AG04449 (cell line): ENCODE results near the gene TNNC2.

Source experiments
- CTCF ChIA-PET: fragments of 350-600 bp; formaldehyde crosslinking; extraction: SDS; loops from one replicate; lab custom pipeline; 2021; ENCODE audit warnings: antibody characterized with exemption; lab: Yijun Ruan, JAX
- POLR2A ChIA-PET: fragments of 400-600, 350-600 bp; formaldehyde crosslinking; extraction: SDS; loops from one replicate; lab custom pipeline; 2020; ENCODE audit warnings: antibody characterized with exemption, inconsistent platforms; lab: Yijun Ruan, JAX
- DNase-seq: peaks from one replicate; pipeline ENCODE4 v3.0.0-alpha.2; 2010; ENCODE audit warnings: low read depth, low spot score
- H3K4me3 ChIP-seq: 2 replicates; pipeline ENCODE4 v1.5.1; 2011; ENCODE audit warnings: low read depth, mild to moderate bottlenecking, control low read depth, low read length
- TF ChIP-seq, protein P1 (sequence below): IDR thresholded peaks from one replicate; pipeline ENCODE4 v1.5.1; 2011; ENCODE audit warnings: mild to moderate bottlenecking, moderate library complexity, low read length, control low read depth, inconsistent platforms; ENCODE audit not compliant: insufficient read depth; ENCODE audit errors: missing control alignments

The TNNC2 gene

DNA sequence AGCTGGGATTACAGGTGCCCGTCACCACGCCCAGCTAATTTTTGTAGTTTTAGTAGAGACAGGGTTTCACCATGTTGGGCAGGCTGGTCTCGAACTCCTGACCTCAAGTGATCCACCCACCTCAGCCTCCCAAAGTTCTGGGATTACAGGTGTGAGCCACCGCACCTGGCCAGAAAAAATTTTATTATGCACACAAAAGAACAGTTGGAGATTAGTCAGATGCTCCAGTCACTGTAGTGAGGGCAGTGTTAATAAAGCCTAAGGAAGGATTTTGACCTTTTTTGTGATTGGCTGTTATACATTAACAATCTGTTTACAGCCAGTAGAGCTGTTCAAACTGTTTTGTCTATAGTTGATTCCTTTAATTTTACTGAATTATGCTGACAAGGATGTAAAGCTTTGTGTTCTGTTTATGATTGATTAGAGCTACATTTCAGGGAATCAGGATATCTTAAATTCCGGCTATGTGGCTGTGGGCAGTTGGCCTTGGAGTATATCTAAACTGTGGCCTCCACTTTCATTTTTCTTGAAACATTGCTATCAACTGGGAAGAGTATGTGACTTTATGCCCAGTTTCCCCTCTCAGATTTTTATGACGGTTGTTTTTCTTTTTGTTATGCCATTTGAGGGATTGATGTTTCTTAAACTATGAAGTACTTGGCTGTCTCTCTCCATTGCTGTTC is 40.2 kb upstream of the TNNC2 start:
- H3K4me3 ChIP-seq = no peak overlapping the region
- ChIA-PET POLR2A (interaction anchor here (0.9 kb wide), 1 partner anchor 13 kb away, joined by 3 read pairs; no protein-coding TSS in a partner anchor), CTCF (interaction anchor here (0.9 to 1.7 kb wide), 4 partner anchors 9 to 102 kb away, joined by 3 to 5 read pairs (median 4); no protein-coding TSS in a partner anchor)
- DNase-seq = no peak
- TF ChIP-seq, protein P1, sequence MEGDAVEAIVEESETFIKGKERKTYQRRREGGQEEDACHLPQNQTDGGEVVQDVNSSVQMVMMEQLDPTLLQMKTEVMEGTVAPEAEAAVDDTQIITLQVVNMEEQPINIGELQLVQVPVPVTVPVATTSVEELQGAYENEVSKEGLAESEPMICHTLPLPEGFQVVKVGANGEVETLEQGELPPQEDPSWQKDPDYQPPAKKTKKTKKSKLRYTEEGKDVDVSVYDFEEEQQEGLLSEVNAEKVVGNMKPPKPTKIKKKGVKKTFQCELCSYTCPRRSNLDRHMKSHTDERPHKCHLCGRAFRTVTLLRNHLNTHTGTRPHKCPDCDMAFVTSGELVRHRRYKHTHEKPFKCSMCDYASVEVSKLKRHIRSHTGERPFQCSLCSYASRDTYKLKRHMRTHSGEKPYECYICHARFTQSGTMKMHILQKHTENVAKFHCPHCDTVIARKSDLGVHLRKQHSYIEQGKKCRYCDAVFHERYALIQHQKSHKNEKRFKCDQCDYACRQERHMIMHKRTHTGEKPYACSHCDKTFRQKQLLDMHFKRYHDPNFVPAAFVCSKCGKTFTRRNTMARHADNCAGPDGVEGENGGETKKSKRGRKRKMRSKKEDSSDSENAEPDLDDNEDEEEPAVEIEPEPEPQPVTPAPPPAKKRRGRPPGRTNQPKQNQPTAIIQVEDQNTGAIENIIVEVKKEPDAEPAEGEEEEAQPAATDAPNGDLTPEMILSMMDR = no peak

GRCh38 chr20:45866454-45866853 is 39.3 kb upstream of the TNNC2 start:
- POLR2A ChIA-PET = no interaction called here
- TF ChIP-seq, protein P1 = no peak
- CTCF ChIA-PET = interaction anchor here (1.0 to 1.7 kb wide), 3 partner anchors 8 to 67 kb away, joined by 3 to 5 read pairs (median 3); no protein-coding TSS in a partner anchor
- no peak for DNase-seq
- no peak overlapping the region for H3K4me3 ChIP-seq

GRCh38 chr20:45863543-45864470 is 36.7 kb upstream of the TNNC2 start:
- ChIA-PET POLR2A (interaction anchor here (0.8 kb wide), 1 partner anchor 11 kb away, joined by 4 read pairs; no protein-coding TSS in a partner anchor), CTCF (no interaction called here)
- no peak overlapping the region for H3K4me3 ChIP-seq
- TF ChIP-seq, protein P1 = no peak
- DNase-seq = no peak

- TF ChIP-seq, protein P1 = no peak
- no peak for DNase-seq
- no peak overlapping the region for H3K4me3 ChIP-seq
- POLR2A ChIA-PET = no interaction called here
- CTCF ChIA-PET = no interaction called here
Observed at GRCh38 chr20:45861221-45862075, 34.3 kb upstream of the TNNC2 start.

GRCh38 chr20:45860560-45861220 is 33.6 kb upstream of the TNNC2 start:
- TF ChIP-seq, protein P1 = no peak
- no peak for DNase-seq
- no peak overlapping the region for H3K4me3 ChIP-seq
- CTCF ChIA-PET = interaction anchor here (0.9 kb wide), 1 partner anchor 109 kb away, joined by 4 read pairs; no protein-coding TSS in a partner anchor
- POLR2A ChIA-PET = no interaction called here
